Hematopoietic multipotent progenitor cell treated with erythropoietin and hydrocortisone succinate and interleukin-3 and kit ligand, for 4 days (in vitro differentiated cells): ENCODE data around the gene CCDC137.
"Not testable (repeated sequence)": the region's sequence is repeated elsewhere in the genome, so short reads cannot be mapped to it uniquely, and the experiment has no call there.

ENCODE experiments used
- DNase-seq: peaks from one replicate; pipeline ENCODE4 v3.0.0-alpha.2; 2015

Gene CCDC137, protein sequence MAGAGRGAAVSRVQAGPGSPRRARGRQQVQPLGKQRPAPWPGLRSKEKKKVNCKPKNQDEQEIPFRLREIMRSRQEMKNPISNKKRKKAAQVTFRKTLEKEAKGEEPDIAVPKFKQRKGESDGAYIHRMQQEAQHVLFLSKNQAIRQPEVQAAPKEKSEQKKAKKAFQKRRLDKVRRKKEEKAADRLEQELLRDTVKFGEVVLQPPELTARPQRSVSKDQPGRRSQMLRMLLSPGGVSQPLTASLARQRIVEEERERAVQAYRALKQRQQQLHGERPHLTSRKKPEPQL

DNA sequence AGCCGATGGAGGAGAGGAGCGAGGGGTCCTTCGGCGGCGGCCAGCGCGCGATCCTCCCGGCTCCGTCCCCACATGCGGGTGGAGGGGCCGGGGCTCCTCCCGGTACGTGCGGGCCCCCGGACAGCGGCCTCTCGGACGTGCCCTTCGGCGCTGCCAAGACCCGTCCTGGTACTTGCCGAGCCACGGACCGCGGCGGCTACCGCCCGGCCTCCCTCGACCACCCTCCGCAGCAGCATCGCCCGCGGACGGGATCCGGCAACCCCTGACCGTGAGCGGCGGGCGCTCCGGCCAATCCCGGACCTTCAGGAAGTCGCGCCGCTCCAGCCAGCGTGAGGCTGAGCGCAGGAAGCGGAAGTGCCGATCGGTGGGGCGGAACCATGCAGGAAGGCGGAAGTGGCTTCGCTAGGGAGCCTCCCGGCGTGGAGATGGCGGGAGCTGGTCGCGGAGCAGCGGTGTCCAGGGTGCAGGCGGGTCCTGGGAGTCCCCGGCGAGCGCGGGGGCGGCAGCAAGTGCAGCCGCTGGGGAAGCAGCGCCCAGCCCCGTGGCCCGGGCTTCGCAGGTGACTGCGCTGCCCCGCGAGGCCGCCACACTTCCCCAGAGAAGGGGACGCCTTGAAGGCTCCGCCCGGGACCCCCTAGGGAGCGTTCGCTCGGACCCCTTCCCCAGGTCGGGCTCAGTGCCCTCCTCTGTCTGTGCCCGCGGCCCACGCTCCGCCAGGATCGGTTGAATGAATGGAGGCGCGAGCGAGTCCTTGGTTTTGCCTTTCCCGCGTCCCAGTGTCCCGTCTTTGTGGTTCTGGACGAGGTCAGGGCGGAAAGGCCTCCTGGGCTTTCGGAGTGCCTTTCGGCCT is at the start of gene CCDC137, which contains the start of gene OXLD1:
CCDC137 (plus strand) TSS at position 396 of the 850 bp plus-strand sequence; CDS start at position 426, 30 bp downstream.
OXLD1 (minus strand) TSS at position 264 of the 850 bp plus-strand sequence; CDS start at position 236, 28 bp downstream.
- peak; percentile 99 for DNase-seq

DNA sequence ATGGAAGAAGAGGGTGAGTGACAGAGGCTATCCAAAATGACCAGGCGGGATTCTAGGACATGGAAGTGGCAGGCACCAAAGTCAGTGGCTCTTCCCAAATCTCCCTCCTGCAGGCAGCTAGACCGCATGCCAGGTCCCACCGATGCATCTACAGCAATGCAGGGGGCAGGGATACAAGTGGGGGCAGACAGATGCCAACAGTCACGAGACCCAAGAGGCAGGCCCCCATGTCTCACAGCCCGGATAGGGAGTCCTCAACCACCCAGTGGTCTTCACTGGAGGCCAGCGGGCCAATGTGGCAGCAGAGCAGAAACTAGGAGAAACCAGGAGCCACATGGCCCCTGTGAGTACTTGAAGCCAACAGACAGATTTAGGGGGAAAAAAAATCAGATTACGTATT is 49.7 kb upstream of the CCDC137 start:
- no peak for DNase-seq

DNA sequence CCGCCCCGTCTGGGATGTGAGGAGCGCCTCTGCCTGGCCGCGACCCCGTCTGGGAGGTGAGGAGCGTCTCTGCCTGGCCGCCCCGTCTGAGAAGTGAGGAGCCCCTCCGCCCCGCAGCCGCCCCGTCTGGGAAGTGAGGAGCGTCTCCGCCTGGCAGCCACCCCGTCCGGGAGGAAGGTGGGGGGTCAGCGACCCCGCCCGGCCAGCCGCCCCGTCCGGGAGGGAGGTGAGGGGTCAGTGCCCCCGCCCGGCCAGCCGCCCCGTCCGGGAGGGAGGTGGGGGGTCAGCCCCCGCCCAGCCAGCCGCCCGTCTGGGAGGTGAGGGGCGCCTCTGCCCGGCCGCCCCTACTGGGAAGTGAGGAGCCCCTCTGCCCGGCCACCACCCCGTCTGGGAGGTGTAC is 48.2 kb upstream of the CCDC137 start:
- DNase-seq, result not testable (repeated sequence)

DNA sequence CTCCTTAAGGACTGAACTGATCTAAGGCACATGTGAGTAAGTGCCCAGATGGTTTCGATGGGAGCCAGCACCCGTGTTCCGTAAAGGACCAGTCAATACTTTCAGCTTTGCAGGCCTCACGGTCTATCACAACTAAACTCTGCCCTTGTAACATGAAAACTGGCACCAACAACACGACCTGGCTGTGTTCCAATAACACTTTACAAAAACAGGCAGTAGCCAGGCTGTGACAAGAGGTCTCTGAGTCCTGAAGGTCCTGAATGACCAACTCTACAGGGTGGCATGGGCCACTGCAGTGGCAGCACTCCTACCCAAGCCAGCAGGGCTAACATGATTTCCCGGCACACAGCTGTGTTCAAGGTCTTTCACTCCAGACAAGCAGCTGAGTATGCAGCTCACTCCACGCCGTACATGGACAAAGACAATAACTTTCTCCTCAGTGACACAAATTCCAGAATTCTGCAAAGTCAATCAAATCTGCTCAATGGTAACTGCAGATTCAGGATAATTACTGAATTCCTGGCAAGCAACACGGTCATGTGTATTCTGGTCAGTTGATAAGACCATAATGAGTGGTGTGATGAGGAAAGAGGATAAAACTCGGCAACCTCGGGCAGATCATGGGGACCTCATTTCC is 44.9 kb upstream of the CCDC137 start:
- DNase-seq, result no peak

DNA sequence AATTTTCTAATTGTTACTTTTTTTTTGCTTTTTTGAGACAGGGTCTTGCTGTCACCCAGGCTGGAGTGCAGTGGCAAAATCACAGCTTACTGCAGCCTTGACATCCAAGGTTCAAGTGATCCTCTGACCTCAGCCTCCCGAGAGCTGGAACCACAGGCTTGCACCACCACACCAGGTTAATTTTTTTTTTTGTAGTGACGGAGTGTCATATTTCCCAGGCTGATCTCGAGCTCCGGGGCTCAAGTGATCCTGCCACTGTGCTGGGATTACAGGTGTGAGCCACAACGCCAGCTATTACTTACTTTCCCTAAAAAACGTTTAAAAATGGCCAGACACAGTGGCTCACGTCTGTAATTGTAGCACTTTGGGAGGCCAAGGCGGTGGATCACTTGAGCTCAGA is 36.3 kb upstream of the CCDC137 start:
- DNase-seq, result no peak

DNA sequence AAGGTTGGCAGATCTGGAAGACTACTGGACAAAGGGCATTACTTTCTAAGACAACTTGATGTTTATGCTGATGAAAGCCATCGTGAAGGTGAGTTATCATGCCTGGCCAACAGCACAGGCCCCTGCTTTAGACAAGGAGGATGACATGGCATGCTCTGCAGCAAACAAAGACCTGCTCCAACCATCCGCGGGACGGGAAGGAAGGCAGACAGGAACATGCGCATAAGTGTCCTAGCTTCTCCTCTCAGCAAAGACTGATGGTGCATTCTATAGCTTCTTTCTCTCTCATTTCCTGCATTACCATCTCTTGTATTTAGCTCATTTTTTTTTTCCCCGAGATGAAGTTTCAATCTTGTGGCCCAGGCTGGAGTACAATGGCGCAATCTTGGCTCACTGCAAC is 35.1 kb upstream of the CCDC137 start:
- DNase-seq, result no peak

DNA sequence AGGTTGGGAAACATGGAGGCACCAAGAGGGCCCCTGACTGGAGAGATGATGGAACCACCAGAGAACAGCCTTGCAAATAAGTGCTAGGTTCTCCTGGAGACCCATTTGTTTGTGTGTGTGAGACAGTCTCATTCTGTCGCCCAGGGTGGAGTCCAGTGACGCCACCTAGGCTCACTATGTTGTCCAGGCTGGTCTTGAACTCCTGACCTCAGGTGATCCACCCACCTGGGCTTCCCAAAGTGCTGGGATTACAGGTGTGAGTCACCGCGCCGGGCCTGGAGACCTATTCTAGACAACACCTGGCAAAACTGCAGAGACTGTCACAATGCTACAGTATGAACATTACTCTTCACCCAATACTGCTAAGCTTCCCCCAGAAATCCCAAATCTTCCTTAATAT is 31.1 kb upstream of the CCDC137 start:
- DNase-seq, result no peak

DNA sequence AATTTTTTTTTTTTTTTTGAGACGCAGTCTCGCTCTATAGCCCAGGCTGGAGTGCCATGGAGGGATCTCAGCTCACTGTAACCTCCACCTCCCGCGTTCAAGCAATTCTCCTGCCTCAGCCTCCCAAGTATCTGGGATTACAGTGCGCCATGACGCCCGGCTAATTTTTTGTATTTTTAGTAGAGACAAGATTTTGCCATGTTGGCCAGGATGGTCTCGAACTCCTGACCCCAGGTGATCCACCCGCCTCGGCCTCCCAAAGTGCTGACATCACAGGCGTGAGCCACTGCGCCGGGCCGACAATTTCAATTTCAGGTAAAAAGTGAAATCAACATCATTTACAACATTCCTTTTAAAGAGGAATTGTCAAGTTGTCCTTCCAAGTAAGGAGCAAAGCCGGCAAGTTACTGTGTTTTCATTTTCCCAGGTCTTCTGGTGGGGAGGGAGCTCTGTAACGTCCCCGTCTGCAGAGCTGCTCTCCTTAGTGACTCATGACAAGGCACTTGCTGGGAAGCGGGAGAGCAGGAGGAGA is 30.5 kb upstream of the CCDC137 start:
- peak; percentile 49 for DNase-seq

DNA sequence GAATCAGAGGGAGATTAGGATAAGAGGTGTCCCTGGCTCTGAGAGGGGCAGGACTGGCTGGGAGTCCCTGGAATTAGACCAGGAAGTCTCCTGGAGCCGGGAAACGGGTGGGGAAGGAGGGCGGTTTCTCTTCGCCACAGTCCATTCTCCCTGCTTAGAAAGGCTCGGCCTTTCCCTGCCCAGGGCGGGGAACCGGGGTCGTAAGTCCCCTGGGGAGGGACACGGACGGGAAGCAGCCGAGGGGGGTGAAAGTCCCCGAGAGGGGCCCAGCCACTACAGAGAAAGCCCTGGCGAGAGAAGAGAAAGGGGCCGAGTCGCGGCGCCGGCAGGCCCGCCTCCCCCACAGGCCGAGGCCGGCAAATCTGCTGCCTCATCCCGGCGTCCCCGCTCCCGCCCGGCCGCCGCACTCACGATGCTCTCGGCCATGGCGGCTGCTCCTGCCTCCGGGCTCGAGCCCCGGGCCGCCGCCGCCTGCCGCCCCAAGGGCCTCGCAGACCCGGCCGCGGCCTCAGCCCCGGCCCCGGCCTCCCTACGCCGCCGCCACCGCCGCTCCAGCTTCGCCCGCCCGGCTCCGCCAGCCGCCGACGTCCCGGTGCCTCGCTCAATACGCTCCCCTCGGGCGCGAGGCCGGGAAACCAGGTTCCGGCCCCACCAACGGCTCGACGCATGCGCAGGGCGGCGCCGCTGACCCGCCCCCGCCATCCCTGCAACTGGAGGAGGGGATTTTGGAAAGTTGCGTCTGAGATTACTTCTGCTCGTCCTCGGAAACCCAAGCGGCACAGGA is 29.8 kb upstream of the CCDC137 start, which contains the start of the genes NPLOC4 and TSPAN10:
NPLOC4 (minus strand) TSS at position 608 of the 784 bp plus-strand sequence; CDS start at position 426, 182 bp downstream.
TSPAN10 (plus strand) TSS at position 692 of the 784 bp plus-strand sequence. CDS start 5,217 bp downstream, outside the sequence.
- DNase-seq, result peak; percentile 92

DNA sequence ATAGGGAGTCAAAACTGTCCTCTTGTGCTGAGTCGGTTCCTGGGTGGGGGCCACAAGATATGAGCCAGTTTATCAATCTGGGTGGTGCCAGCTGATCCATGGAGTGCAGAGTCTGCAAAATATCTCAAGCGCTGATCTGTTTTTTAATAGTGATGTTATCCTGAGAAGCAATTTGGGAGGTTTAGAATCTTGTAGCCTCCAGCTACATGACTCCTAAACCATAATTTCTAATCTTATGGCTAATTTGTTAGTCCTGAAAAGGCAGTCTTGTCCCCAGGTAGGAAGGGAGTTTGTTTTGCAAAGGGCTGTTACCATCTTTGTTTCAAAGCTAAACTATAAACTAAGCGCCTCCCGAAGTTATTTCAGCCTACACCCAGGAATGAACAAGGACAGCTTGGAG is 27.9 kb upstream of the CCDC137 start:
- DNase-seq, result no peak

DNA sequence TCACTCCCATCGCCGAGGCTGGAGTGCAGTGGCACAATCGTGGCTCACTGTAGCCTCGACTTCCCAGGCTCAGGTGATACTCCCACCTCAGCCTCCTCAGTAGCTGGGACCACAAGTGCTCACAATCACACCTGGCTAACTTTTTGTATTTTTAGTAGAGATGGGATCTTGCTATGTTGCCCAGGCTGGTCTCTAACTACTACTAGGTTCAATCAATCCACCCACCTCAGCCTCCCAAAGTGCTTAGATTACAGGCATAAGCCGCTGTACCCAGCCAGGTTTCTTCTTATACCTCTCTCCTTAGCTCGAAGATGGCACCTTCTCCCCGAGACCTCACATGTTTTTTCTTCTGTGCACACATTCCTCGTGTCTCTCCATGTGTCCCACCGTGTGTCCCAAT is 26.5 kb upstream of the CCDC137 start:
- no peak for DNase-seq

DNA sequence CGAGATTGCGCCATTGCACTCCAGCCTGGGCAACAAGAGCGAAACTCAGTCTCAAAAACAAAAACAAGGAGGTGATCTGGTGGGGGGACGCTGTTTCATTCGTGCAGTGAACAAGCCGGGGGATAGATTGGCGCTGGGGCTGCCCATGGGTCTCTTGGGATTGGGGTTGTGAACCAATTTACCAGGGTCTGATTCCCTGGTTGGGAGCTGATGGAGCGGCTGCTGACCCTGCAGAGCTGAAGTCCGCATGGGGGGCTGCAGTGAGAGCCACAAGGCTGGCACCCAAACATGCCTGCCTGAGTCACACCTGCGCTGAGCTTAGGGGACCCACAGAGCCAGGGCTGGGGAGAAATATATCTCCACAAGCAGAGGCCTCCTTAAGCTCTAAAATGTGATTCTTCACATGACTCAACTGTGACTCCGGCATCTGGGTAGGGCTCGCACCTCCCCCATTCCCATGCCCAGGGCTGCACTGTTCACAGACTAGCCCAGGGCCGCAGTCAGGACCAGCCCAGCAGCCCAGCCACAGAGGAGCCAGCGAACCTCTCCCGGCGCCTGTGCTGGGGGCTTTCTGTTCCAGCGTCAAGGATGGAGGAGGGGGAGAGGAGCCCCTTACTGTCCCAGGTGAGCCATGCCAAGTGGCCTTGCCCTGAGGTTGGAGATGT is 24.6 kb upstream of the CCDC137 start:
- no peak for DNase-seq

DNA sequence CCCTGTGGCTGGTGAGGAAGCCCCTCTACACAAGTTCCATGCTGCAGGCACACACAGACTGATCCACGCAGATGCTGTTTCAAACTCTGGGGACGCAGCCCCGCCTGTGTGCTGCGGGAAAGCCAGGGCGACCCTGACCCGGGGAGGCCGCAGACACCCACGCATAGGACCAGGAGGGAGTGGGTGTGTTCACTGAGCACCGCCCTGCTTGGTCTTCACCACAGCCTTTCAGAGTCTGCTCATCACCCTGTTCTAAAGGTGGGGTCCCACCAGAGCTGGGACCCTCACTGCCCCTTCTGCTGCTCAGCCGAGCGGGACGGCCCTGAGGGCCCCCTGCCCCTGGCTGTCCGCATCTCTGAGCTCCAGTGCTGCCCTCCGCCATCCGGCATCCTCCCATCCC is 22.0 kb upstream of the CCDC137 start:
- DNase-seq, result no peak

DNA sequence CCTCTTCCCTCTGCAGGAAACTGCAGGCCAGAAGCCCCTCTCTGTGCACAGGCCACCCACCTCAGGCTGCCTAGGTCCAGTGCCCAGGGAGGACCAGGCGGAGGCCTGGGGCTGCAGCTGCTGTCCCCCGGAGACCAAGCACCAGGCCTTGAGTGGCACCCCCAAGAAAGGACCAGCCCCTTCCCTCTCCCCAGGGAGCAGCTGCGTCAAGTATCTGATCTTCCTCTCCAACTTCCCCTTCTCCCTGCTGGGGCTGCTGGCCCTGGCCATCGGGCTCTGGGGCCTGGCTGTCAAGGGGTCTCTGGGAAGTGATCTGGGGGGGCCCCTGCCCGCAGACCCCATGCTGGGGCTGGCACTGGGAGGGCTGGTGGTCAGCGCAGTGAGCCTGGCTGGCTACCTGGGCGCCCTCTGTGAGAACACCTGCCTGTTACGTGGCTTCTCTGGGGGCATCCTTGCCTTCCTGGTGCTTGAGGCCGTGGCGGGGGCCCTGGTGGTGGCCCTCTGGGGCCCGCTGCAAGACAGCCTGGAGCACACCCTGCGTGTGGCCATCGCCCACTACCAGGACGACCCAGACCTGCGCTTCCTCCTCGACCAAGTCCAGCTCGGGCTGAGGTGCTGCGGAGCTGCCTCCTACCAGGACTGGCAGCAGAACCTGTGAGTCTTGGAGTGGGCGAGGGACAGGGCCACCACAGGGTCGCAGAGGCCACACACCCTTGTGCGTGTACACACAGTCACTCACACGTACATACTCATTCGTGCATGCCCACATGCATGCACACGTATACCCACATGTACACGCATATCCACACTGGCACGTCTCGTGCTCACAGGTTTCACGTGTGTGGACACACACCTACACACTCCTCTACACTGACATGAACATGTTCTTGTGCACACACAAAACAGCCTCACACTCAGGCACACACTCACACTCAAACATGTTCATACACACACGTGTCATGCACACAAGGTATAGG is 21.3 kb upstream of the CCDC137 start:
- no peak for DNase-seq

DNA sequence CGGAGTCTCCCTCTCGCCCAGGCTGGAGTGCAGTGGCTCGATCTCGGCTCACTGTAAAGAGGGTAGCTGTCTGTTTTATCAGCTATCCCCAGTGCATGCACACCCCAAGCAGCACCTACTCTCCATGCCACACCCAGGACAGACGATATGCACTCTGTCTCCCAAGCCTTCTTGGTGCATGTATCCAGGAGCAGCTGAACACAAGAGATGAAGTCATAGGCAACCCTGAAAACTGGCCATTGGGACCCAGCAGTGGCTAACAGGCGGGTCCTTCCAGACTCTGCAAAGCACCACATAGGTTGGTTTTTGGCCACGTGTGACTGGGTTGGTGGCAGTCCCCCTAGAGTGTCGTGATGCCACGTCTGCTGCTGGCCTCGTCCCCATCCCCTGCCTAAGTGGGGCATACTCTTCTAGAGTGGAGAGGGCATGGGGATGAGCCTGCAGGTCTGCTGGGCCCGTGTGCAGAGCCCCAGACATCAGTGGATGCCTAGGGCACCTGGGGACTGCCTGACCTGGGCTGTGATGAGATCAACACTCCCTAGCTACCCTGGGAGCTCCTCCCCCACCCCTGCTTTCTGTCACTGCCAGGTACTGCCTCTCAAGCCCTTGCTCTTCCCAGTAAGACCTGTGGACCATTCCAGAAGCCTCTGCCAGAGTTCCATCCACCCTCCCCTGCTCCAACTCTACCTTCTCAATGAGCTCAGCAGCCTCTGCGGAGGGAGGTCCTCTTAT is 19.5 kb upstream of the CCDC137 start:
- peak; percentile 57 for DNase-seq

DNA sequence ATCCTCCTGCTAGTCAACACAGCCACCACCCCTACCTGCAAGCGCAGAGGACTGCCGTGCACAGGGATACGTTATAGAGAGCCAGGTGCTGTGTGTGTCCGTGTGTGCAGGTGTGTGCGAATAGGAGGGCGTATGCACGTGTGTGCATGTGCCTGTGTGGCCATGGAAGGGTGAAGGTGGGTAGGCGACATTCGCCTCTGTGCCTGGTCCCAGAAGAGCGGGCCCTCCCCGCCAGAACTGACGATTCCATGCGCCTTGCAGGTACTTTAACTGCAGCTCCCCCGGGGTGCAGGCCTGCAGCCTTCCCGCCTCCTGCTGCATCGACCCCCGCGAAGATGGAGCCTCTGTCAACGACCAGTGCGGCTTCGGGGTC is 18.9 kb upstream of the CCDC137 start:
- no peak for DNase-seq

DNA sequence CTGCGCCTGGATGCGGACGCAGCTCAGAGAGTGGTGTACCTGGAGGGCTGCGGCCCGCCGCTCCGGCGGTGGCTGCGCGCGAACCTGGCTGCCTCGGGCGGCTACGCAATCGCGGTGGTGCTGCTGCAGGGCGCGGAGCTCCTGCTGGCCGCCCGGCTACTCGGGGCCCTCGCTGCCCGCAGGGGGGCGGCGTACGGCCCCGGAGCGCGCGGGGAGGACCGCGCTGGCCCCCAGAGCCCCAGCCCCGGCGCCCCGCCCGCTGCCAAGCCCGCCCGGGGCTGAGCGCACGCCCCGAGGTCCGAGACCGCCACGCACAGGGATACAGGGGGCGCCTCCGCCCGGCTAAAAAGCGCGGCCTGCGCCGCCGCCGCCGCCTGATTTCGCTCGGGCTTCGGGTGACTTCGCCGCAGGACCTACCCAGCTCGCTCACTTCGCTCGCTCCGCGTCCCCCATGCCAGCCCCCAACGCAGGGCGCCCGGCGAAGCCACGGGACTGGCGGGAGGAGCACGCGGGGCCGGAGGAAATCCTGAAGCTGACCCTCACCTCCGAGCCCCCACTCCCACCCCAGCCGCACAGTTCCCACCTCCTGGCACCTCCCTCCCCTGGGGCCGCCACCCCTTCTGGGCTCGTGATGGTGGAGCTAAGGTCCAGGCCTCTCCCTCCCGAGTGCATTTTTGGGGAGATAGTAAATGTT is 18.4 kb upstream of the CCDC137 start:
- no peak for DNase-seq

DNA sequence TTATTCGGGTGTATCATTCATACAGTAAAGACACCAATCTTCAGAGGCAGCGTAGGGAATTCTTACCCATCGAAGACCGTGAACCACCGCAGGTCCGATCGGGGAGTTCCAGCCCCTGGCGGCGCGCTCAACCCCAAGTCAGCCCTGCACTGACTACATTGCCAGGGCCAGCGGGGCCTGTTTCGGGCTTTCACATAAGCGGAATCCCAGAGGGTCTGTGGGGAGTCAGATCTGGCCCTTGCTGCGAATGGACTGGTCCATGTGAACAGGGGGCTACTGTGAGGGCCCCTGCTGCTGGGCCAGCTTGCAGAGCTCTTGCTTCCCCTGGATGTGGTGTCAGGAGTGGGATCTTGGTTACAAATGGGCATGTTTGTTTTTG is 17.8 kb upstream of the CCDC137 start:
- no peak for DNase-seq

DNA sequence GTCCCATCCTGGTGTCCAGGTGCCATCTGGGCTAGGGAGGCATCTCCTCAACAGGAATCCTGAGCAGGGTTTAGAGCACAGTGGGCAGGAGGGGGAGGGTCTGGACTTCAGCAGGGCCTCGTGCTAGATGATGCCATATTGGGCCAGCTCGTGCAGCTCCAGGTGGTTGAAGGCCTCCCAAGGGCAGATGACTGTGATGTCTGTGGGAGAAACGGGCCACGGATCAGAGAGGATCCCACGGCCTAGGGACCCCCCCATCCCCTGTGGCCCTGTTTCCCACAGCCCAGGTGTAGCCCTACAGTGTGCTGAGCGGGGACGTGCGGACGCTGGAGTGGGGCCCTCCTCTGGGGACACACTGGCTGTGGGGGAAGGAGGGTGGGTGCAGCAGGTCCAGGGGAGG is 15.6 kb upstream of the CCDC137 start:
- DNase-seq, result no peak
